WTC11 (cell line): Measurements from ENCODE around the gene RBM42. TPM values are rescaled to one million over a fixed set of nuclear protein-coding genes. Genes with fewer than 3 reads are reported as not detected.

Experiments
- ATAC-seq: fragments of 200-7000 bp; cut with Tn5 transposase; 2 replicates; pipeline ENCODE4 v1.10.0; 2021; ENCODE audit warnings: mild to moderate bottlenecking, moderate library complexity
- CTCF ChIA-PET: fragments of 300-600 bp; sonication (Branson Sonifier 250); formaldehyde crosslinking; loops from one replicate; lab custom pipeline; 2021; ENCODE audit warnings: antibody characterized with exemption; lab: Charles Lee
- POLR2A ChIA-PET: fragments of 350-600 bp; sonication (Branson Sonifier 250); formaldehyde crosslinking; loops from one replicate; lab custom pipeline; 2021; ENCODE audit warnings: antibody characterized with exemption; lab: Charles Lee
- DNase-seq: peaks from one replicate; pipeline ENCODE4 v3.0.0; 2021; ENCODE audit warnings: low spot score
- H3K27ac Mint-ChIP-seq: 2 replicates; pipeline ENCODE4 v1.8.0; 2021; ENCODE audit warnings: mixed read lengths
- H3K27me3 Mint-ChIP-seq: 2 replicates; pipeline ENCODE4 v1.8.0; 2021; ENCODE audit warnings: low read depth, mild to moderate bottlenecking, moderate library complexity, mixed read lengths
- H3K36me3 Mint-ChIP-seq: 2 replicates; pipeline ENCODE4 v1.8.0; 2021; ENCODE audit warnings: mixed read lengths
- H3K4me1 Mint-ChIP-seq: 2 replicates; pipeline ENCODE4 v1.8.0; 2022; ENCODE audit warnings: mixed read lengths
- H3K4me3 Mint-ChIP-seq: 2 replicates; pipeline ENCODE4 v1.8.0; 2021; ENCODE audit warnings: mild to moderate bottlenecking, moderate library complexity, mixed read lengths
- H3K9me3 Mint-ChIP-seq: 2 replicates; pipeline ENCODE4 v1.8.0; 2021; ENCODE audit warnings: mixed read lengths
- AFF4 ChIP-seq: sonication (generic); formaldehyde crosslinking; IDR thresholded peaks from 2 replicates; pipeline ENCODE4 v1.8.1; 2023; ENCODE audit warnings: mild to moderate bottlenecking, missing genetic modification reagents, borderline replicate concordance
- E2F4 ChIP-seq: sonication (generic); formaldehyde crosslinking; IDR thresholded peaks from 2 replicates; pipeline ENCODE4 v1.8.1; 2022; ENCODE audit warnings: low read depth, mild to moderate bottlenecking, moderate library complexity, missing genetic modification reagents, borderline replicate concordance
- ERG ChIP-seq: fragments of 250-450 bp; sonication (Bioruptor Pico); IDR thresholded peaks from 2 replicates; pipeline ENCODE4 v1.8.0; 2021; ENCODE audit warnings: mild to moderate bottlenecking
- ESRRA ChIP-seq: sonication (generic); formaldehyde crosslinking; IDR thresholded peaks from 2 replicates; pipeline ENCODE4 v1.8.1; 2022; ENCODE audit warnings: mild to moderate bottlenecking, missing genetic modification reagents, borderline replicate concordance
- ETV6 ChIP-seq: sonication (generic); formaldehyde crosslinking; IDR thresholded peaks from 2 replicates; pipeline ENCODE4 v1.8.1; 2022; ENCODE audit warnings: mild to moderate bottlenecking, missing genetic modification reagents
- FOXJ3 ChIP-seq: sonication (generic); formaldehyde crosslinking; IDR thresholded peaks from 2 replicates; pipeline ENCODE4 v1.9.0; 2021; ENCODE audit warnings: missing genetic modification reagents, mild to moderate bottlenecking, borderline replicate concordance
- IRF1 ChIP-seq: sonication (generic); formaldehyde crosslinking; IDR thresholded peaks from 2 replicates; pipeline ENCODE4 v1.8.0; 2023; ENCODE audit warnings: missing genetic modification reagents
- IRF2 ChIP-seq: sonication (generic); formaldehyde crosslinking; IDR thresholded peaks from 2 replicates; pipeline ENCODE4 v1.8.0; 2022; ENCODE audit warnings: low read depth, missing genetic modification reagents, borderline replicate concordance
- NFYB ChIP-seq: sonication (generic); formaldehyde crosslinking; conservative IDR thresholded peaks from 2 replicates; pipeline ENCODE4 v1.8.0; 2022; ENCODE audit warnings: low read depth, missing genetic modification reagents
- NR1H2 ChIP-seq: sonication (generic); formaldehyde crosslinking; IDR thresholded peaks from 2 replicates; pipeline ENCODE4 v1.9.0; 2021; ENCODE audit warnings: mild to moderate bottlenecking, moderate library complexity, missing genetic modification reagents
- NR2C2 ChIP-seq: sonication (generic); formaldehyde crosslinking; IDR thresholded peaks from 2 replicates; pipeline ENCODE4 v1.8.0; 2022; ENCODE audit warnings: mild to moderate bottlenecking, missing genetic modification reagents
- SP1 ChIP-seq: sonication (generic); formaldehyde crosslinking; conservative IDR thresholded peaks from 2 replicates; pipeline ENCODE4 v1.8.1; 2022; ENCODE audit warnings: missing genetic modification reagents
- ZSCAN18 ChIP-seq: fragments of 250-450 bp; sonication (Bioruptor Pico); IDR thresholded peaks from 2 replicates; pipeline ENCODE4 v2.1.2; 2022; ENCODE audit warnings: mild to moderate bottlenecking, moderate library complexity
- total RNA-seq: library from RNA; stranded (reverse); gene quantifications from 3 replicates; pipeline ENCODE4 v1.2.3, GENCODE V29; 2021
- TF ChIP-seq, protein P1 (sequence below): sonication (generic); formaldehyde crosslinking; IDR thresholded peaks from 2 replicates; pipeline ENCODE4 v1.8.1; 2023; ENCODE audit warnings: mild to moderate bottlenecking, moderate library complexity, missing genetic modification reagents

Gene RBM42
- total RNA-seq, 1 experiment from 2014 or later, result 94.9 TPM

DNA sequence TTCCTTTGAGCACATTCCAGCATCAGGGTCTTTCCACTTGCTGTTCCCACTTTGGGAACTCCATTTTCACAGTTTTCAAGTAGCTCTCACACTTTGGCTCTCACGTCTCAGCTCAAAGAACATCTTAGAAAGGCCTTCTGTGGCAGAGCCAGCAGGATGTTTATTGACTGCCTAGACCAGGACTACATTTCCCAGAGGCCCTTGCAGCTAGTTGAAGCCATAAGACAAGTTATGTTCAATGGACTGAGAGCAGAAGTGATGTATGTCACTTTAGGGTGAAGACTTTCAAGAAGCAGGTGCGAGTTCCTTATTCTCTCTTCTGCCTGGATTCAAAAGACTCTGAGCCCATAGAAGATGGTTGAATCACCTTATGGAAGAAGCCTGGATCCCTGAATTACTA is 20.6 kb upstream of the RBM42 start (continued):
- no peak for TF ChIP-seq E2F4 (CRISPR knock-in tag)
- TF ChIP-seq NR2C2 (CRISPR knock-in tag), result no peak
- TF ChIP-seq, protein P1, sequence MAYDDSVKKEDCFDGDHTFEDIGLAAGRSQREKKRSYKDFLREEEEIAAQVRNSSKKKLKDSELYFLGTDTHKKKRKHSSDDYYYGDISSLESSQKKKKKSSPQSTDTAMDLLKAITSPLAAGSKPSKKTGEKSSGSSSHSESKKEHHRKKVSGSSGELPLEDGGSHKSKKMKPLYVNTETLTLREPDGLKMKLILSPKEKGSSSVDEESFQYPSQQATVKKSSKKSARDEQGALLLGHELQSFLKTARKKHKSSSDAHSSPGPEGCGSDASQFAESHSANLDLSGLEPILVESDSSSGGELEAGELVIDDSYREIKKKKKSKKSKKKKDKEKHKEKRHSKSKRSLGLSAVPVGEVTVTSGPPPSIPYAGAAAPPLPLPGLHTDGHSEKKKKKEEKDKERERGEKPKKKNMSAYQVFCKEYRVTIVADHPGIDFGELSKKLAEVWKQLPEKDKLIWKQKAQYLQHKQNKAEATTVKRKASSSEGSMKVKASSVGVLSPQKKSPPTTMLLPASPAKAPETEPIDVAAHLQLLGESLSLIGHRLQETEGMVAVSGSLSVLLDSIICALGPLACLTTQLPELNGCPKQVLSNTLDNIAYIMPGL, result no peak
- TF ChIP-seq IRF2 (CRISPR knock-in tag), result no peak
- TF ChIP-seq NR1H2 (CRISPR knock-in tag), result no peak
- no peak for TF ChIP-seq NFYB (CRISPR knock-in tag)
- TF ChIP-seq FOXJ3 (CRISPR knock-in tag), result no peak
- no peak for TF ChIP-seq ERG (CRISPR knock-in tag)
- no peak for TF ChIP-seq ETV6 (CRISPR knock-in tag)

DNA sequence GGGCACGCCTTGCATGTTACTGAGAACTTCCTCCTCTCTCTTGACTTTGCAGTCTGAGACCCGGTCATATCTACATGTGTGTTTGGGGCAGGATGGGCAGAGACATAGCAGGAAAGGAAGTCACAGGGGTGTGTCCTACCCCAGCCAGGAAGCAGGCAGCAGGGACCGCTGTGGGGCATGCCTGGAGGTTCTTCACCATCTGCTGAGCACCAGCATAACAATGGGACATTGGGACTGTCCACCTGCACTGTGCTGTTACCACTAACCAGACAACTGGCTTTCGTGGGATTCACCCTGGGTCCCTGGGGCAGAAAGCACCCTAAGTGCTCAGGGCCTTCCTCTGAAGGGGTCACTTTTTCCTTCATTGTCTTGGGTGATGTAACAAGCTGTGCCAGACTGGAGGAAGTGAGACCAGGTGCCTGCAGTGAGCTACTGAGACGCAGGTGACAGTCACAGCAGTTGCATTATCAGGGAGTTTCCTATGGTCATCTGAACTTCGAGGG is 18.9 kb upstream of the RBM42 start:
- ATAC-seq (no peak), DNase-seq (no peak)
- Mint-ChIP-seq H3K27me3 (peaks cover 40% of the 10 kb centered on the region), H3K4me3 (no peak overlapping the region), H3K27ac (no peak overlapping the region), H3K36me3 (peaks cover 15% of the 10 kb centered on the region), H3K9me3 (peaks cover 26% of the 10 kb centered on the region), H3K4me1 (peaks cover under 1% of the 10 kb centered on the region; the same call in 1 of the 2 replicates)
- no peak for TF ChIP-seq NR1H2 (CRISPR knock-in tag)
- TF ChIP-seq IRF1 (CRISPR knock-in tag), result no peak
- no peak for TF ChIP-seq AFF4 (CRISPR knock-in tag)
- TF ChIP-seq SP1 (CRISPR knock-in tag), result no peak
- no peak for TF ChIP-seq ZSCAN18 (CRISPR knock-in tag)
- TF ChIP-seq ESRRA (CRISPR knock-in tag), result no peak
- ChIA-PET POLR2A (no interaction called here), CTCF (no interaction called here)
